ENCODE data around the gene PSMB8. TPM values are rescaled to one million over a fixed set of nuclear protein-coding genes. Genes with fewer than 3 reads are reported as not detected.

Gene PSMB8
- 18.4 to 21.4 TPM (median 19.4 TPM) in 5 replicates for total RNA-seq (2022; extraction: Qiagen RNA extraction)

DNA sequence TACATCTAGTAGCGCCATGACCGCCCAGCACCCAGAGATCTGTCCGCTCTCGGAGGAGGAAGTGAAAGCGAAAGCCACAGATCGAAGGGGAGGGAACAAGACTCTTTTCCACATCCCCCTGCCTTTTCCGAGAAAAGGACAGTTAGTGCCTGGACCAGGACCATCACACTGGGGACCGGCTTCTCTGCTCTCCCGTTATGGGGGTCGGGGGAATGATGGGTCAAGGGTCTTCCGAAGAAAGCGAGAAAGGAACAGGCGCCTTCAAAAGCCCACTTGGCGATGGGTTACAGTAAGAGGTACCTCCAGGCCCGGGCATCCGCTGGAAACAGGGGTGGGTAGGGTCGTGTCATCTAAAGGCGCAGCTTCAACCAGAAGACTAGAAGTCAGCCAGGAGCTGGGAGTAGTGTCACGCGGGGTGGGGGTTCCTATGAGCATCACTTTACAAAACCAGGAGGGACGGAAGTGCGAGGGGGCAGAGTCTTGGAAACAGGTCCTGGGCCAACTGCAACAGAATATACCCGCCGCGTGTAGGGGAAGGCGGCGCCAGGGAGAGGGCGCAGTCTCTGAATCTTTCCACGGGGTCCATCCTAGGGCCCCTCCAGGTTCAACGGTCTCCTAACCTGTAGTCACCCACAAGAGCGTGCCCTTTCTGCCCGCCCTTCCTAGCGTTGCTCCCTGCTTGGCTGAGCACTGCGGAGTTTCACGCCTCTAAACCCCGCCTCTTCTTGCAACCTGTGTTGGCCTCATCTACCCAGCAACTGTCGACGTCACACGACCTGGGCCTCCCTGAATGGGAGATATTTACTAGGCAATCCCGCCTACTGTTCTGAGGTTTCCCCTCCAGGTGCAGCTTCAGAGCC lies at the start of gene PSMB8:
PSMB8 (minus strand) TSS at position 69 of the 860 bp plus-strand sequence; CDS start at position 18, 51 bp downstream.

DNA sequence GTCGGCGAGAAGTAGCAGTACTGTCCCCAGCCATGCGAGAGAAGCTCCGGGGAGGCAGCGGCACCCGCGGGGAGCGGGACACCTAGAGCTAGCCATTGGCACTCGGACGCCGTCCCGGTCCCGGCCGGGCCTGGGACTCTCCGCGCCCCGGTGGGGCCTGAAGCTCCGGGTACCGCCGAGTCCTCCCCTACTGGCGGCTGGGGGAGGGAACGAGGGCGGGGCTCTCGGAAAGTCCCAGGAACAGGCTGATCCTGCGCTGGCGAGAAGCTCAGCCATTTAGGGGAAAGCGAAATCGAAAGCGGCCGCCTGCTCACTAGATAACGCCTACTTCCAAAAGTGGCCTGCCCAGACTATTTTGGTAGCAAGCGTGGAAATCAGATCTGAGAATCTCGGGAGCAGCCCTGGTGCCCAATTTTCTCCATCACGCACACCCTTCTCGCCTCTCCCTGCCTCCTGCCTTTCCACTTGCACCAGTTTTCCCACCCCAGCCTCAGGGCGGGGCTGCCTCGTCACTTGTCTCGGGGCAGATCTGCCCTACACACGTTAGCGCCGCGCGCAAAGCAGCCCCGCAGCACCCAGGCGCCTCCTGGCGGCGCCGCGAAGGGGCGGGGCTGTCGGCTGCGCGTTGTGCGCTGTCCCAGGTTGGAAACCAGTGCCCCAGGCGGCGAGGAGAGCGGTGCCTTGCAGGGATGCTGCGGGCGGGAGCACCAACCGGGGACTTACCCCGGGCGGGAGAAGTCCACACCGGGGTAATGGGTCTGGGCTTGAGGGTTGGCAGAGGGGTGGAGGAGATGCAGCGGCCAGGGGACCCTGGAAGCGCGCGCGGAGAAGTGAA lies 9.9 kb upstream of the PSMB8 start, which contains the start of the genes PSMB9 and TAP1:
PSMB9 (plus strand) TSS at position 652 of the 835 bp plus-strand sequence; CDS start at position 690, 38 bp downstream.
TAP1 (minus strand) TSS at position 164 of the 835 bp plus-strand sequence; CDS start at position 96, 68 bp downstream.

DNA sequence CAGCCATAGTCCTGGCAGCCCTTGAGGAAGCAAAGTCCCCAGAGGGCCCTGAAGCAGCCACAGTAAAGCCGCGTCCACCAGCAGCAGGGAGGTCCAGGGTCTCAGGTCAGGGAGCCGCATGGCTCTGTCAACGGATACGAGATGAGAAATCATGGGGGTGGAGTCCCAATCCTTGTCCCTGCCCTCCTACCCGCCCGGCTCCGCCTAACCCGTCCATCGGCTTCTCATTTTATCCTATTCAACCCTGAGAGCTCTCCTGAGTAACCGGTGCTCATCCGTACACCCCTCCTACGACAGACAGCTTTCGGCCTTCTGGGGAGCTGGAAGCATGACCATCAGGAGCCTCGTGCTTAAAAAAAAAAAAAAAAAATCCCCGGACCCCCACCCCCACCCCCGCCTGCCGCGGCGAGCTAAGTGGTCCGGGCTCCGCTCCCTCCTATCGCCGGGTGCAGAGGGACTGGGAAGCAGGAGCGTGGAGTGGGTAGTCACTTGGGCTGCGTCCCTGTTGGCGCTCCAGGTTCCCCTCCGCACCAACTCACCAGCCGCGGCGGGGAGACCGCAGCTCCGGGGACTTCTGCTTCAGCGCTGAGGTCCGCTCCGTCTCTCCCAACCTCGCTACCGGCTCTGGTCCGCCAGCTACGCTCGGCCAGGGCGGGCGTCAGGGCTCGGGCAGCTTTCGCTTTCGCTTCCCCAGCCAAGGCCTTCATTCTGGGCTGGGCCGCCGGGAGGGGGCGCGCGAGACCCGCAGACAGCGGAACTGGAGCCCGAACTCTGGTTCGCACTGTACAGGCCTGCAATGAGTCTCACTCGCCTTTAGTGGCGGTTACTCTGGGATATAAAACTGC lies 5.5 kb downstream of the PSMB8 start, which contains the start of gene TAP2:
TAP2 (minus strand) TSS at position 626 of the 845 bp plus-strand sequence; CDS start at position 120, 506 bp downstream.

DNA sequence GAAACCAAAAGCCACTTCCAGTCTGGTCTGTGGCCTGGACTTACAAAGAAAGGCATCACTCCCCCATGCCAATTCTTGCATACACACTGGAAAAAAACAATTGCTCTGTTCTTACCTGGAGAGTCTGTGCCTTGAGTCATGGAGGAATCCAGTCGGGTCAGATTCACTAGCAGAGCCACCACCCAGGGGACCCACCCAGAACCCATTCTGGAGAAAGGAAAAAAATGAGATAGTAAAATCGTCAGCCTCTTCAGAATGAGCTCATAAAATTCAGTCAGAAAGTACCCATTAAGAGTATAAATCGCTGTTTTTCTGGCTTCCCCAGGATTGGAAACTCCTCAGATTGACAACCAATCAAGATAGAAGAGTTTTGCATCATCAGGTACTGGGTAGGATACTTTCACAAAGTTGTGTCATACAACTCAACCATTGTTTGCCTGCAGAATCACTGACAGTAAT lies 27.1 kb downstream of the PSMB8 start, which contains the start of gene HLA-DOB:
HLA-DOB (minus strand) TSS at position 257 of the 459 bp plus-strand sequence; CDS start at position 206, 51 bp downstream.

Other genes with a start within 250 kb of the PSMB8 start
- gene HLA-DQA1, start 206.6 kb downstream of the PSMB8 start, total RNA-seq (2022; extraction: Qiagen RNA extraction): not detected in 5 replicates
- gene HLA-DQB1, start 177.4 kb downstream of the PSMB8 start, total RNA-seq (2022; extraction: Qiagen RNA extraction): not detected in 5 replicates
- gene HLA-DQA2, start 102.7 kb downstream of the PSMB8 start, total RNA-seq (2022; extraction: Qiagen RNA extraction): not detected in 5 replicates
- gene HLA-DQB2, start 80.5 kb downstream of the PSMB8 start, total RNA-seq (2022; extraction: Qiagen RNA extraction): not detected in 5 replicates
- 0.05 to 0.14 TPM (median 0.12 TPM) in 4 of 5 replicates, not detected in the other for gene HLA-DOB, start 27.0 kb downstream of the PSMB8 start, total RNA-seq (2022; extraction: Qiagen RNA extraction)
- 14.8 to 21.1 TPM (median 17.8 TPM) in 5 replicates for gene TAP2, start 5.3 kb downstream of the PSMB8 start, total RNA-seq (2022; extraction: Qiagen RNA extraction)
- 32.0 to 36.9 TPM (median 34.0 TPM) in 5 replicates for gene TAP1, start 9.7 kb upstream of the PSMB8 start, total RNA-seq (2022; extraction: Qiagen RNA extraction)
- 14.0 to 25.5 TPM (median 19.0 TPM) in 5 replicates for gene PSMB9, start 10.1 kb upstream of the PSMB8 start, total RNA-seq (2022; extraction: Qiagen RNA extraction)
- gene HLA-DMB, start 97.0 kb upstream of the PSMB8 start, total RNA-seq (2022; extraction: Qiagen RNA extraction): 1.4 to 2.5 TPM (median 1.7 TPM) in 5 replicates
- 2.9 to 3.7 TPM (median 3.0 TPM) in 5 replicates for gene HLA-DMA, start 109.0 kb upstream of the PSMB8 start, total RNA-seq (2022; extraction: Qiagen RNA extraction)
- 104 to 133 TPM (median 112 TPM) in 5 replicates for gene BRD2, start 124.5 kb upstream of the PSMB8 start, total RNA-seq (2022; extraction: Qiagen RNA extraction)
- 0.05 TPM in 1 of 5 replicates, not detected in the others for gene HLA-DOA, start 165.5 kb upstream of the PSMB8 start, total RNA-seq (2022; extraction: Qiagen RNA extraction)
- gene HLA-DPA1, start 229.6 kb upstream of the PSMB8 start, total RNA-seq (2022; extraction: Qiagen RNA extraction): 0.05 to 0.11 TPM in 2 of 5 replicates, not detected in the others
- not detected in 5 replicates for gene HLA-DPB1, start 231.9 kb upstream of the PSMB8 start, total RNA-seq (2022; extraction: Qiagen RNA extraction)

Measured in A549 treated with AZD2906 at 1 μM for 4 hours (cell line).